OCI-LY7 (cell line): ENCODE data around the gene KIAA1217.

ENCODE experiments used
- CTCF ChIP-seq: fragments of 200-600 bp; sonication (generic); conservative IDR thresholded peaks from 2 replicates; pipeline ENCODE4 v1.5.1; 2014; ENCODE audit warnings: mild to moderate bottlenecking, antibody characterized with exemption, low read length, moderate library complexity, mixed read lengths
- EZH2phosphoT487 ChIP-seq: fragments of 200-600 bp; sonication (generic); IDR thresholded peaks from 2 replicates; pipeline ENCODE4 v1.6.1; 2018; ENCODE audit warnings: low read depth, borderline replicate concordance, mild to moderate bottlenecking, mixed run types, antibody characterized with exemption, low read length, moderate library complexity, mixed read lengths

- TF ChIP-seq CTCF (no peak), EZH2phosphoT487 (no peak)
Observed at GRCh38 chr10:24374134-24374915, 165.4 kb downstream of the KIAA1217 start.
